WI38 (cell line): ENCODE data around the gene IQUB.
"Not testable (repeated sequence)": the region's sequence is repeated elsewhere in the genome, so short reads cannot be mapped to it uniquely, and the experiment has no call there.

Experiments used
- H3K4me3 ChIP-seq: 2 replicates; pipeline ENCODE4 v1.5.1; 2011; ENCODE audit warnings: low read depth, mild to moderate bottlenecking, control low read depth, low read length
- TF ChIP-seq, protein P1 (sequence below): IDR thresholded peaks from 2 replicates; pipeline ENCODE4 v1.5.1; 2012; ENCODE audit warnings: low read depth, mild to moderate bottlenecking, control low read depth, low read length

The IQUB gene

DNA sequence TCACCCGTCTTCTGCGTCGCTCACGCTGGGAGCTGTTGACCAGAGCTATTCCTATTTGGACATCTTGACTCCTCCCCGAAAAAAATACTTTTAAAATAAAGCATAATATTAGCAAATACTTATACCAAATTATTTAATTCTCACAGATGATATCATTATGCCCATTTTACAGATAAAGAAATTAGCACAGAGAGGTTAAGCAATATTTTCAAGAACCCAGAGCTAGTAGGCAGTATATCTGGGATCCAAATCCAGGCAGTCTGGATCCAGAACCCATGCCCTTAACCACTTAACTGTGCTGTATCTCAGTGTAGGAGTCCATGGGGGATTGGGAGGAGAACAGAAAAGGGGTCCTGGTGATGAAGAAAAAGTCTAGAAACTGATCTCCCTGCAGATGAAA, 6.1 kb downstream of the IQUB start:
- no peak overlapping the region for H3K4me3 ChIP-seq
- TF ChIP-seq, protein P1, sequence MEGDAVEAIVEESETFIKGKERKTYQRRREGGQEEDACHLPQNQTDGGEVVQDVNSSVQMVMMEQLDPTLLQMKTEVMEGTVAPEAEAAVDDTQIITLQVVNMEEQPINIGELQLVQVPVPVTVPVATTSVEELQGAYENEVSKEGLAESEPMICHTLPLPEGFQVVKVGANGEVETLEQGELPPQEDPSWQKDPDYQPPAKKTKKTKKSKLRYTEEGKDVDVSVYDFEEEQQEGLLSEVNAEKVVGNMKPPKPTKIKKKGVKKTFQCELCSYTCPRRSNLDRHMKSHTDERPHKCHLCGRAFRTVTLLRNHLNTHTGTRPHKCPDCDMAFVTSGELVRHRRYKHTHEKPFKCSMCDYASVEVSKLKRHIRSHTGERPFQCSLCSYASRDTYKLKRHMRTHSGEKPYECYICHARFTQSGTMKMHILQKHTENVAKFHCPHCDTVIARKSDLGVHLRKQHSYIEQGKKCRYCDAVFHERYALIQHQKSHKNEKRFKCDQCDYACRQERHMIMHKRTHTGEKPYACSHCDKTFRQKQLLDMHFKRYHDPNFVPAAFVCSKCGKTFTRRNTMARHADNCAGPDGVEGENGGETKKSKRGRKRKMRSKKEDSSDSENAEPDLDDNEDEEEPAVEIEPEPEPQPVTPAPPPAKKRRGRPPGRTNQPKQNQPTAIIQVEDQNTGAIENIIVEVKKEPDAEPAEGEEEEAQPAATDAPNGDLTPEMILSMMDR: no peak

DNA sequence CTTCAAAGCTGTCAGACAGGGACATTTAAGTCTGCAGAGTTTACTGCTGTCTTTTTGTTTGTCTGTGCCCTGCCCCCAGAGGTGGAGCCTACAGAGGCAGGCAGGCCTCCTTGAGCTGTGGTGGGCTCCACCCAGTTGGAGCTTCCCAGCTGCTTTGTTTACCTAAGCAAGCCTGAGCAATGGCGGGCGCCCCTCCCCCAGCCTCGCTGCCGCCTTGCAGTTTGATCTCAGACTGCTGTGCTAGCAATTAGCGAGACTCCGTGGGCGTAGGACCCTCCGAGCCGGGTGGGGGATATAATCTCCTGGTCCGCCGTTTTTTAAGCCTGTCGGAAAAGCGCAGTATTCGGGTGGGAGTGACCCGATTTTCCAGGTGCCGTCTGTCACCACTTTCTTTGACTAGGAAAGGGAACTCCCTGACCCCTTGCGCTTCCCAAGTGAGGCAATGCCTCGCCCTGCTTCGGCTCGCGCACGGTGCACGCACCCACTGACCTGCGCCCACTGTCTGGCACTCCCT, 6.6 kb downstream of the IQUB start:
- not testable (repeated sequence) for H3K4me3 ChIP-seq

DNA sequence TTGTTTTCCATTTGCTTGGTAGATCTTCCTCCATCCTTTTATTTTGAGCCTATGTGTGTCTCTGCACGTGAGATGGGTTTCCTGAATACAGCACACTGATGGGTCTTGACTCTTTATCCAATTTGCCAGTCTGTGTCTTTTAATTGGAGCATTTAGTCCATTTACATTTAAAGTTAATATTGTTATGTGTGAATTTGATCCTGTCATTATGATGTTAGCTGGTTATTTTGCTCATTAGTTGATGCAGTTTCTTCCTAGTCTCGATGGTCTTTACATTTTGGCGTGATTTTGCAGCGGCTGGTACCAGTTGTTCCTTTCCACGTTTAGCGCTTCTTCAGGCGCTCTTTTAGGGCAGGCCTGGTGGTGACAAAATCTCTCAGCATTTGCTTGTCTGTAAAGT, 7.9 kb downstream of the IQUB start:
- H3K4me3 ChIP-seq: not testable (repeated sequence)

DNA sequence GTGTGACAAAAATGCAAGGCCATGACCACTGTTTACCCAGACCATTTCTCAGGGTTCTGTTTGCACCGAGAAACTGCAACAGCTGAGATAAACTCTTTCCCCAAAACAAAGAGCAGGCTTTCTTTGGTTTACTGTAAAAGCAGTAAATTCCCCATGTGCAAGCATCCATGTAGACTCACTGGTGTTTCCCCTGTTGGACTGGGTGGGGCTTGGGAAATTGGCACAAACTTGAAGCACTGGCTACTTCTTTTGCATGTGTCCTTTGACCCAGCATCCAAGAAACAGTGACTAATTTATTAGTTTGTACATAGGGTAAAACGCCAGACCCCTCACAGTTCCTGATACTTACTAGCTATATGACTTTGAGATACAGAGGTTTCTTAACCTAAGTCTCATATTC, 12.3 kb downstream of the IQUB start:
- TF ChIP-seq, protein P1: no peak
- no peak overlapping the region for H3K4me3 ChIP-seq

DNA sequence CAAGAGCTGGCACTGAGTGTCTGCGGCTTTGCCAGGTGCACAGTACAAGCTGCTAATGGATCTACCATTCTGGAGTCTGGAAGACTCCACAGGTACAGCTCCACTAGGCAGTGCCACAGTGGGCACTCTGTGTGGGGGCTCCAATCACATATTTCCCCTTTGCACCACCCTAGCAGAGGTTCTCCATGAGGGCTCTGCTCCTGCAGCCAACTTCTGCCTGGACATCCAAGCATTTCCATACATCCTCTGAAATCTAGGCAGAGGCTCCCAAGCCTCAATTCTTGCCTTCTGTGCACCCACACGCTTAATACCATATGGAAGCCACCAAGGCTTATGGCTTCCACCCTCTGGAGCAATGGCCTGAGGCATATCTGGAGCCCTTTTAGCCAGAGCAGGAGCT, 29.2 kb downstream of the IQUB start:
- TF ChIP-seq, protein P1: no peak

DNA sequence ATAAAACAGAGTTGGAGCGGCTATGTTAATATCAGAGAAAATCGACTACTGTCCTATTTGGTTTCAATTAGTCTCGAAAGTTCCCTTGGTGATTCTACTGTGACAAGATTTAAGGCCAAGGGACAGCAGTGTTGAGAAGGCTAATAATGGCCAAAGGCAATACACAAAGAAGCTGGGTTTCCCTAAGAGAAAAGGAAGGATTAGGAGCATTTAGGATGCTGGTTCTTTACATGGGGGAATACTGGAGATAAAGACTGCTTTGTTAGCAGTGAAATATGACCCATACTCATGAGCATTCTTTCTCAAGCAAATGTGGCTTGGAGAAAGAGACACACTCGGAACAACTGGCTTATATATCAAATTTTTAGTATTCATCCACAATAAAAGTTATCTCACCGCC, 32.2 kb downstream of the IQUB start:
- H3K4me3 ChIP-seq: no peak overlapping the region
- TF ChIP-seq, protein P1: no peak

More for the DNA sequence above, 29.2 kb downstream of the IQUB start:
- no peak overlapping the region for H3K4me3 ChIP-seq

DNA sequence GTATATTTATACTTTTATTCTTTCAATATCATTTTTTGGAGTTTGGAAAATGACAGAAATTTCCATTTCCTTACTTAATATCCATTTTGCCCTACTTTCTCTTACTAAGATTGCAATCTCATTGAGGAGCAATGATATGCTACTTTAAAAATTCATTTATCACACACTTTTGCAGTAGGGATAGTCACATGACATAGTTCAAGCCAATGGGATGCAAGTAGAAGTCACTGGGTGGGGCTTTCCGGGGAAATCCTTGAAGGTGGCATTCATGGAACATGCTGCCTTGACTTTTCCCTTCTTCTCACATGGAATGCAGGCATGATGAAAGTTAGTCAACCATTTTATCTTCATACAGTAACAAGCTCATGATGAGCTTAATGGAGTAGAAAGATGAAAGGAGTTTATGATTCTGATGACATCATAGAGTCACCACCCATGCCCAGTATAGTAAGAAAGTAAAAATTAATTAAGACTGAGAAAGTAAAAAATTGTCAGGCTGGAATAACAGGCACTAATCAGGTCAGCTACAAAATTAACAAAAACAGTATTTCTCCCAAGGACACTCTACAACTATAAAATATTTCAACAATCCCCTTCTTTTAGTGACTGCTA, 33.4 kb downstream of the IQUB start:
- TF ChIP-seq, protein P1: no peak
- no peak overlapping the region for H3K4me3 ChIP-seq

DNA sequence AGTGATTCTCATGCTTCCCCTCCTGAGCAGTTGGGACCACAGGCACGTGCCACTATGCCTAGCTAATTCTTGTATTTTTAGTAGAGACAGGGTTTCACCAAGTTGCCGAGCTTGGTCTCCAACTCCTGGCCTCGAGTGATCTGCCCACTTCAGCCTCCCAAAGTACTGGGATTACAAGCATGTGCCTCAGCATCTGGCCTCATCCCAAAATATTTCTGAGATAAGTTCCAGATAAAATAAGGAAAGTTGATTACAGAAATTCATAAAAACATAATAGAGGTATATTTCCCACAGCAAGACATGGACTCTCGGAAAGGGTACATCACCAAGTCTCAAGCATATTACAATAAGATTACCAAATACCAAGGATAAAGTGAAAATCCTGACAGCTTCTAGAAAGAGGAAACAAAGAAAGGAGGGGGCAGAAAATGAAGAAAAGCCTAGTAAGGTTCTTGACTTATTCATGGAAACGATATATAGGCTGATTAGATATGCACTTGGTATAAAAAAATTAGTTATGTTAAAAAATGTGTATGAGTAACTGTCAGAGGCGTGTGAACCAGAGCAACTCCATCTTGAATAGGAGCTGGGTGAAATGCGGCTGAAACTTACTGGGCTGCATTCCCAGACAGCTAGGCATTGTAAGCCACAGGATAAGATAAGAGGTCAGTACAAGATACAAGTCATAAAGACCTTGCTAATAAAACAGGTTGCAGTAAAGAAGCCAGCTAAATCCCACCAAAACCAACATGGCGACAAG, 35.0 kb downstream of the IQUB start:
- no peak overlapping the region for H3K4me3 ChIP-seq
- TF ChIP-seq, protein P1: no peak
